GM12878 (cell line): Measurements from ENCODE around the gene ZBTB16. TPM values are rescaled to one million over a fixed set of nuclear protein-coding genes. Genes with fewer than 3 reads are reported as not detected.

Source experiments
- ATAC-seq: fragments of 200-7000 bp; cut with Tn5 transposase; 3 replicates; pipeline ENCODE4 v1.9.1; 2020; ENCODE audit warnings: mild to moderate bottlenecking, moderate library complexity
- BruUV-seq: library from RNA; stranded (reverse); fragments of 400-500 nt; replicated peaks from 2 replicates; lab custom pipeline; 2021; lab: Mats Ljungman, UMichigan
- CTCF ChIA-PET: fragments of 300-600 bp; sonication (Branson Sonifier 250); formaldehyde crosslinking; extraction: SDS; loops from one replicate; lab custom pipeline; 2021; ENCODE audit warnings: inconsistent platforms; lab: Yijun Ruan, JAX
- POLR2A ChIA-PET: fragments of 350-600 bp; formaldehyde crosslinking; extraction: SDS; loops from one replicate; lab custom pipeline; 2021; ENCODE audit warnings: inconsistent platforms; lab: Charles Lee
- RAD21 ChIA-PET: fragments of 300-600 bp; sonication (Branson Sonifier 250); formaldehyde crosslinking; loops from one replicate; lab custom pipeline; 2023; ENCODE audit warnings: antibody characterized with exemption; ENCODE audit not compliant: unreplicated experiment; lab: Charles Lee
- SMC1A ChIA-PET: fragments of 300-600 bp; sonication (Branson Sonifier 250); formaldehyde crosslinking; loops from one replicate; lab custom pipeline; 2023; ENCODE audit not compliant: unreplicated experiment, uncharacterized antibody; lab: Charles Lee
- DNase-seq: peaks from one replicate; pipeline ENCODE4 v3.0.0-alpha.2; 2011; ENCODE audit warnings: low read depth, low spot score
- FAIRE-seq: peaks from 3 replicates; lab custom pipeline; 2011; peaks lifted over from hg19 to GRCh38; lab: Jason Lieb, UNC
- H2AFZ ChIP-seq: 2 replicates; pipeline ENCODE4 v1.6.0; 2011; ENCODE audit warnings: low read depth, low read length, control low read depth; ENCODE audit not compliant: control insufficient read depth
- H3K27ac ChIP-seq: 2 replicates; pipeline ENCODE4 v1.5.1; 2011; ENCODE audit warnings: control low read depth; ENCODE audit not compliant: control insufficient read depth, insufficient read depth
- H3K27me3 ChIP-seq, 2 experiments: replicated peaks in 1 of 2; 2 replicates each; pipeline versions ENCODE4 v1.6.0 to v1.6.1; 2011; ENCODE audit warnings: low read length in 1 of 2; ENCODE audit not compliant: control insufficient read depth in 2 of 2, insufficient read depth in 2 of 2
- H3K36me3 ChIP-seq, 2 experiments: 2 replicates each; pipeline ENCODE4 v1.5.1; 2011; ENCODE audit warnings: low read length in 1 of 2; ENCODE audit not compliant: control insufficient read depth in 2 of 2, insufficient read depth in 2 of 2
- H3K4me1 ChIP-seq: 2 replicates; pipeline ENCODE4 v1.6.1; 2011; ENCODE audit warnings: mild to moderate bottlenecking, low read length, moderate library complexity, mixed read lengths; ENCODE audit not compliant: control insufficient read depth, insufficient read depth
- H3K4me2 ChIP-seq: 2 replicates; pipeline ENCODE4 v1.6.0; 2011; ENCODE audit warnings: control low read depth; ENCODE audit not compliant: control insufficient read depth, insufficient read depth
- H3K4me3 ChIP-seq: fragments of 200-600 bp; sonication (generic); 2 replicates; pipeline ENCODE4 v1.5.1; 2016
- H3K79me2 ChIP-seq: 2 replicates; pipeline ENCODE4 v1.6.0; 2011; ENCODE audit warnings: low read length; ENCODE audit not compliant: control insufficient read depth, insufficient read depth
- H3K9ac ChIP-seq: 2 replicates; pipeline ENCODE4 v1.8.0; 2011; ENCODE audit warnings: low read length, control low read depth, mixed read lengths; ENCODE audit not compliant: control insufficient read depth, insufficient read depth
- H3K9me3 ChIP-seq: replicated peaks from 3 replicates; pipeline ENCODE4 v1.5.1; 2011; ENCODE audit warnings: mild to moderate bottlenecking, low read length; ENCODE audit not compliant: control insufficient read depth, insufficient read depth
- H4K20me1 ChIP-seq: 2 replicates; pipeline ENCODE4 v1.6.0; 2011; ENCODE audit not compliant: control insufficient read depth, insufficient read depth
- ATF3 ChIP-seq: IDR thresholded peaks from 2 replicates; pipeline ENCODE4 v1.6.1; 2011; ENCODE audit warnings: low read depth, mild to moderate bottlenecking, low read length, moderate library complexity, borderline replicate concordance; ENCODE audit errors: extremely low read depth
- BHLHE40 ChIP-seq, 2 experiments: fragments of 450-650 bp in 1 of 2; IDR thresholded peaks; 2 replicates each; pipeline ENCODE4 v1.6.1; 2011 to 2017; ENCODE audit warnings: low read depth in 2 of 2, borderline replicate concordance in 1 of 2, improper control_type of control experiment in 1 of 2, low read length in 1 of 2, mild to moderate bottlenecking in 1 of 2
- CEBPZ ChIP-seq: fragments of 150-350 bp; IDR thresholded peaks from 2 replicates; pipeline ENCODE4 v1.6.1; 2016; ENCODE audit warnings: low read depth, low read length
- EGR1 ChIP-seq, 2 experiments: IDR thresholded peaks; 1 replicate in 1 of 2; 2 replicates in 1 of 2; pipeline ENCODE4 v1.6.1; 2011 to 2012; ENCODE audit warnings: low read depth in 2 of 2, low read length in 2 of 2, borderline replicate concordance in 1 of 2, mild to moderate bottlenecking in 1 of 2, moderate library complexity in 1 of 2
- ELK1 ChIP-seq: IDR thresholded peaks from 2 replicates; pipeline ENCODE4 v1.6.1; 2012; ENCODE audit warnings: low read depth, low read length, improper control_type of control experiment
- EZH2 ChIP-seq: IDR thresholded peaks from 2 replicates; pipeline ENCODE4 v1.6.1; 2012; ENCODE audit warnings: low read depth, mild to moderate bottlenecking, control low read depth, inconsistent platforms, low read length, borderline replicate concordance; ENCODE audit not compliant: control insufficient read depth
- GATAD2B ChIP-seq: fragments of 450-650 bp; conservative IDR thresholded peaks from 2 replicates; pipeline ENCODE4 v1.6.1; 2017; ENCODE audit warnings: low read depth, mild to moderate bottlenecking, moderate library complexity
- IRF4 ChIP-seq: IDR thresholded peaks from 2 replicates; pipeline ENCODE4 v1.6.1; 2011; ENCODE audit warnings: low read depth, low read length
- RBBP5 ChIP-seq: fragments of 200-600 bp; sonication (generic); conservative IDR thresholded peaks from 2 replicates; pipeline ENCODE4 v1.6.1; 2016
- RUNX3 ChIP-seq: IDR thresholded peaks from 2 replicates; pipeline ENCODE4 v1.6.1; 2012; ENCODE audit warnings: low read length, inconsistent platforms
- YY1 ChIP-seq: IDR thresholded peaks from 2 replicates; pipeline ENCODE4 v1.6.1; 2011; ENCODE audit warnings: low read depth, mild to moderate bottlenecking, low read length
- WGBS: methylation state at CpG from one replicate; pipeline ENCODE4 v1.1.6; 2016; ENCODE audit warnings: low lambda C conversion rate; ENCODE audit not compliant: insufficient replicate concordance, insufficient coverage; ENCODE audit errors: missing lambda C conversion rate; 5-methylcytosine and 5-hydroxymethylcytosine counted together
- in situ Hi-C: fragments of 300-500 bp; cut with MboI; formaldehyde crosslinking; loops from 9 replicates; pipeline ENCODE4 v1.14.3; 2018; ENCODE audit warnings: mixed read lengths
- intact Hi-C: fragments of 100-400 bp; cut with micrococcal nuclease; formaldehyde crosslinking; loops from one replicate; pipeline ENCODE4 v1.14.2; 2022; ENCODE audit not compliant: unreplicated experiment
- polyA plus RNA-seq, 11 experiments: library from polyadenylated mRNA; depleted of rRNA in 4 of 11; unstranded in 6 of 11; stranded (reverse) in 5 of 11; fragments of >200 nt; fragmentation: Nextera tagmentation in 4 of 11; fragmentation: Illumina TruSeq in 1 of 11; extraction: Ambion mirVana in 4 of 11; extraction: Trizol in 1 of 11; gene quantifications; 1 replicate in 1 of 11; 2 replicates in 10 of 11; pipeline versions ENCODE4 v1.2.1 to v1.2.3, GENCODE V29; 2011 to 2016; ENCODE audit warnings: inconsistent platforms in 2 of 11, missing spikeins in 2 of 11, low read depth in 1 of 11
- total RNA-seq, 4 experiments: library from RNA; depleted of rRNA in 3 of 4; stranded (reverse); fragments of >200 nt in 3 of 4; fragmentation: Illumina TruSeq in 1 of 4; extraction: Trizol in 1 of 4; gene quantifications; 2 replicates each; pipeline versions ENCODE4 v1.2.1 to v1.2.3, GENCODE V29; 2013 to 2021
- TF ChIP-seq, protein P1 (sequence below): fragments of 450-650 bp; IDR thresholded peaks from 2 replicates; pipeline ENCODE4 v1.6.1; 2017; ENCODE audit warnings: low read depth, mild to moderate bottlenecking, moderate library complexity

The ZBTB16 gene
- total and polyA plus RNA-seq, 10 of the 15 experiments (the other 5 are each of a cell fraction or from before 2014, with no cell fraction given) = 0.38 TPM; not detected in 9

GRCh38 chr11:114137838-114138237, 78.3 kb downstream of the ZBTB16 start:
- Histone ChIP-seq H3K9me3 (no peaks in the 10 kb centered on the region), H3K27ac (no peak overlapping the region)
- in situ Hi-C loops = no loop called here
- TF ChIP-seq ATF3 = no peak
- TF ChIP-seq IRF4 = no peak
- TF ChIP-seq CEBPZ = no peak
- TF ChIP-seq RBBP5 = no peak
- no peak for TF ChIP-seq EGR1 (IDR thresholded peaks at IDR 0.05; ENCODE audit: borderline replicate concordance in 1 of 2, low read depth in 2 of 2, low read length in 2 of 2)
- no peak for TF ChIP-seq BHLHE40 (IDR thresholded peaks at IDR 0.05; ENCODE audit: borderline replicate concordance in 1 of 2, low read depth in 2 of 2, low read length in 1 of 2)
- TF ChIP-seq YY1 = no peak
- no peak for TF ChIP-seq EZH2
- TF ChIP-seq RUNX3 = no peak
- TF ChIP-seq, protein P1, sequence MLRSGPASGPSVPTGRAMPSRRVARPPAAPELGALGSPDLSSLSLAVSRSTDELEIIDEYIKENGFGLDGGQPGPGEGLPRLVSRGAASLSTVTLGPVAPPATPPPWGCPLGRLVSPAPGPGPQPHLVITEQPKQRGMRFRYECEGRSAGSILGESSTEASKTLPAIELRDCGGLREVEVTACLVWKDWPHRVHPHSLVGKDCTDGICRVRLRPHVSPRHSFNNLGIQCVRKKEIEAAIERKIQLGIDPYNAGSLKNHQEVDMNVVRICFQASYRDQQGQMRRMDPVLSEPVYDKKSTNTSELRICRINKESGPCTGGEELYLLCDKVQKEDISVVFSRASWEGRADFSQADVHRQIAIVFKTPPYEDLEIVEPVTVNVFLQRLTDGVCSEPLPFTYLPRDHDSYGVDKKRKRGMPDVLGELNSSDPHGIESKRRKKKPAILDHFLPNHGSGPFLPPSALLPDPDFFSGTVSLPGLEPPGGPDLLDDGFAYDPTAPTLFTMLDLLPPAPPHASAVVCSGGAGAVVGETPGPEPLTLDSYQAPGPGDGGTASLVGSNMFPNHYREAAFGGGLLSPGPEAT = no peak
- no peak for TF ChIP-seq ELK1
- no peak for TF ChIP-seq GATAD2B
- TF ChIP-seq, all 136 proteins: peak for 0
- intact Hi-C loops = no loop called here
- no peak for ATAC-seq
- H3K36me3 ChIP-seq = no peaks in the 10 kb centered on the region
- POLR2A ChIA-PET = no interaction called here
- H3K4me2 ChIP-seq = no peak overlapping the region
- FAIRE-seq = no peak
- no peaks in the 10 kb centered on the region for H3K79me2 ChIP-seq
- RAD21 ChIA-PET = no interaction called here
- DNase-seq = no peak
- H3K4me3 ChIP-seq = no peak overlapping the region
- H3K9ac ChIP-seq = no peak overlapping the region
- 24% methylated on average over 6 of the region's 6 CpGs for WGBS
- no TSS peak for BruUV-seq
- SMC1A ChIA-PET = no interaction called here
- no peaks in the 10 kb centered on the region for H4K20me1 ChIP-seq
- CTCF ChIA-PET = no interaction called here
- no peaks in the 10 kb centered on the region for H3K4me1 ChIP-seq
- no peak overlapping the region for H2AFZ ChIP-seq
- H3K27me3 ChIP-seq = peaks cover 0 to 2% of the 10 kb centered on the region in 2 experiments; a peak in 2 of 4 replicates
